ENCODE results near the gene CCDC28B. TPM values are rescaled to one million over a fixed set of nuclear protein-coding genes. Genes with fewer than 3 reads are reported as not detected.

Gene CCDC28B
- total RNA-seq, 2 experiments from 2014 or later, result 27.0 to 27.7 TPM

DNA sequence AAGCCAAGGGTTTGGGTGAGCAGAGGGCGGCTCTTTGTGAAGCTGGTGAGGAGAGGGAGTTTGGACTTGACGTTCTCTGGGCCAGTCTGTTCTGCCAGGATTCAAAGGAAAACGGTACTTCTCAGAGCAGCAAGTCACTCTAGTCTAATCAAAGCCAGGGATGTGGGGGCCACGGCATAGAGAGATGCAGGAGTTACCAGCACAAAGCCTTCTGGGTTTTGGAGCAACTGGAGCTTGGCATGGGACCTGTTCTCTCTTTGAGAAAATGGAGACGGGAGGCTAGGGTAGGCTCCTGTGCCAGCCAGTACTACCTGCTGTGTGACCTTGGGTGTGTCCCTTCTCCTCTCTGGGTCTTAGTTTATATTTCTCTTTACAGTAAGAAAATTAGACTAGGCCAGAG, 18.8 kb upstream of the CCDC28B start:
- intact Hi-C loops (cut with micrococcal nuclease), result no loop called here
- ATAC-seq (no peak), DNase-seq (no peak)
- ChIA-PET POLR2A (interaction anchor here (1.0 to 8.2 kb wide), 7 partner anchors 15 to 109 kb away, joined by 3 to 141 read pairs (median 4); partner anchors contain the start of genes CCDC28B, KPNA6 and TMEM39B), CTCF (interaction anchor here (0.6 to 1.2 kb wide), 4 partner anchors 10 to 73 kb away, joined by 3 to 4 read pairs (median 3); partner anchors contain the start of gene KPNA6)
- Mint-ChIP-seq H3K4me3 (peak overlapping the region; percentile 97), H3K27ac (peak overlapping the region; percentile 98), H3K36me3 (ENCODE audit: low read depth) (peaks cover 53% of the 10 kb centered on the region), H3K4me1 (ENCODE audit: low read depth) (peaks cover 53% of the 10 kb centered on the region), H3K9me3 (no peaks in the 10 kb centered on the region), H3K27me3 (no peaks in the 10 kb centered on the region)
- TF ChIP-seq, protein P1, sequence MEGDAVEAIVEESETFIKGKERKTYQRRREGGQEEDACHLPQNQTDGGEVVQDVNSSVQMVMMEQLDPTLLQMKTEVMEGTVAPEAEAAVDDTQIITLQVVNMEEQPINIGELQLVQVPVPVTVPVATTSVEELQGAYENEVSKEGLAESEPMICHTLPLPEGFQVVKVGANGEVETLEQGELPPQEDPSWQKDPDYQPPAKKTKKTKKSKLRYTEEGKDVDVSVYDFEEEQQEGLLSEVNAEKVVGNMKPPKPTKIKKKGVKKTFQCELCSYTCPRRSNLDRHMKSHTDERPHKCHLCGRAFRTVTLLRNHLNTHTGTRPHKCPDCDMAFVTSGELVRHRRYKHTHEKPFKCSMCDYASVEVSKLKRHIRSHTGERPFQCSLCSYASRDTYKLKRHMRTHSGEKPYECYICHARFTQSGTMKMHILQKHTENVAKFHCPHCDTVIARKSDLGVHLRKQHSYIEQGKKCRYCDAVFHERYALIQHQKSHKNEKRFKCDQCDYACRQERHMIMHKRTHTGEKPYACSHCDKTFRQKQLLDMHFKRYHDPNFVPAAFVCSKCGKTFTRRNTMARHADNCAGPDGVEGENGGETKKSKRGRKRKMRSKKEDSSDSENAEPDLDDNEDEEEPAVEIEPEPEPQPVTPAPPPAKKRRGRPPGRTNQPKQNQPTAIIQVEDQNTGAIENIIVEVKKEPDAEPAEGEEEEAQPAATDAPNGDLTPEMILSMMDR (IDR thresholded peaks at IDR 0.05), result no peak

DNA sequence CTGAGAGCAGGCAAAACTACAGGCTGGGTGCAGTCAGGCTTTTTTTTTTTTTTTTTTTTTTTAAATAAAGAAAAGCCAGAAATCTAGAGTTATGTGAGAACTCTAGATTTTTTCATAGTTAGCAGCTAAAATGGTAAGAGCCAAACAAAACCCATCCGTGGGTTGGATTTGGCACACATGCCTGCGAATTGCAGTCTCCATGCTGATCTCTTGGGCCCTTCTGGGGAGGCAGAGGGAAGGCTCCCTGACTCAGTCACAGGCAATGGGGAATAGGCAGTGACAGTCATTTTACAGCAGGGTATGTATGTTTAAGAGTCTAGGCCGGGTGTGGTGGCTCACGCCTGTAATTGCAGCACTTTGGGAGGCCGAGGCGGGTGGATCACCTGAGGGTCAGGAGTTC, 18.3 kb upstream of the CCDC28B start:
- intact Hi-C loops (cut with micrococcal nuclease), result no loop called here
- ChIA-PET POLR2A (interaction anchor here (1.0 to 8.2 kb wide), 5 partner anchors 15 to 109 kb away, joined by 3 to 141 read pairs (median 4); partner anchors contain the start of genes CCDC28B and TMEM39B), CTCF (interaction anchor here (1.1 to 1.2 kb wide), 3 partner anchors 54 to 74 kb away, joined by 3 to 4 read pairs (median 3); partner anchors contain the start of gene KPNA6)
- Mint-ChIP-seq H3K36me3 (ENCODE audit: low read depth) (peaks cover 54% of the 10 kb centered on the region), H3K9me3 (no peaks in the 10 kb centered on the region), H3K27ac (peak overlapping the region; percentile 41), H3K27me3 (no peaks in the 10 kb centered on the region), H3K4me3 (peak overlapping the region; percentile 97), H3K4me1 (ENCODE audit: low read depth) (peaks cover 54% of the 10 kb centered on the region)
- no peak for ATAC-seq
- no peak for DNase-seq
- TF ChIP-seq, protein P1 (IDR thresholded peaks at IDR 0.05), result no peak

DNA sequence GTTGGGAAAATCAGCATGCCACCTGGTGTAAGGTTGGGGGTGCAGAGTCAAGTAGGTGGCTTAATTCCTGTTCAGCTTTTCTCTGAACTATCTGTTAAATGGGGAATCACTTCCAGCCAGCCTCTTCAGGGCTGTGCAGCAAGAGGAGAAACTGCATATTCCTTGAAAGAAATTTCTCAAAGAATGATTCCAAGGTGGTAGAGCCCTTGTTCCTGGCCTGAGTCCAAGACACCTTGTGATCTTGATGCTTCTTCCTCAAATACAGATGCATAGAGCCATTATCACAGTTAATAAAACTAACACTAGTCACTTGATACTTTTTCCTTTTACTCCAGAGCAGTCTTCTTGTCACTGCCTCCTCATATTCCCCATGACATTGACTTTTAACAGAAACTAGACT, 15.7 kb upstream of the CCDC28B start:
- peaks cover 47% of the 10 kb centered on the region for H3K4me1 Mint-ChIP-seq (ENCODE audit: low read depth)
- H3K4me3 Mint-ChIP-seq, result peak overlapping the region; percentile 16
- peaks cover 75% of the 10 kb centered on the region for H3K36me3 Mint-ChIP-seq (ENCODE audit: low read depth)
- peak overlapping the region; percentile 71 for H3K27ac Mint-ChIP-seq
- no peak for DNase-seq
- intact Hi-C loops (cut with micrococcal nuclease), result no loop called here
- CTCF ChIA-PET, result interaction anchor here (1.0 to 1.2 kb wide), 3 partner anchors 31 to 209 kb away, joined by 3 to 4 read pairs (median 3); partner anchors contain the start of gene BSDC1
- no peak for ATAC-seq
- POLR2A ChIA-PET, result interaction anchor here (0.9 to 8.2 kb wide), 3 partner anchors 12 to 66 kb away, joined by 4 to 141 read pairs (median 5); partner anchors contain the start of genes CCDC28B and LCK
- TF ChIP-seq, protein P1 (IDR thresholded peaks at IDR 0.05), result no peak
- H3K27me3 Mint-ChIP-seq, result no peaks in the 10 kb centered on the region
- H3K9me3 Mint-ChIP-seq, result no peaks in the 10 kb centered on the region

DNA sequence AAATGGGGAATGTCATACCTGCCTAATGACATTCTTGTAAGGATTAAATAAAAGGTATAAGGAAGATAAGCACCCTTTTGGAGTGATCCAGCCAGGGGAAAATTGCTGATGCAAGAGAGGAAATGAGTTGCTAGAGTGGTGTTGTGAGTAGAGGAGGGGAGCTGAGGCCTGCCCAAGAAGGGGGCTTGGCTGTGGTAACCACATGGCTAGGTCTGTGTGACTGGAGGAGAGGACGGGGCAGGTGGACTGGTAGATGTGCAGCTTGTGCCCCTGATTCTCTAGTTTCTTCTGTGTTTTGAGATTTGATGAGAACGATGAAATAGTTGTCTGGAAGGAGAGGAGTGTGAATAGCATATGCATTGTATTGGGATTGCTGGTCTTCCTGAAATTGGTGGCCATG, 14.3 kb upstream of the CCDC28B start:
- no peaks in the 10 kb centered on the region for H3K9me3 Mint-ChIP-seq
- TF ChIP-seq, protein P1 (IDR thresholded peaks at IDR 0.05), result no peak
- DNase-seq (no peak), ATAC-seq (peak; percentile 57)
- peaks cover 74% of the 10 kb centered on the region for H3K36me3 Mint-ChIP-seq (ENCODE audit: low read depth)
- H3K4me1 Mint-ChIP-seq (ENCODE audit: low read depth), result peaks cover 45% of the 10 kb centered on the region
- peak overlapping the region; percentile 98 for H3K27ac Mint-ChIP-seq
- POLR2A ChIA-PET, result interaction anchor here (0.8 to 3.1 kb wide), 3 partner anchors 13 to 50 kb away, joined by 3 to 25 read pairs (median 5); partner anchors contain the start of genes CCDC28B and IQCC
- intact Hi-C loops (cut with micrococcal nuclease), result no loop called here
- no peaks in the 10 kb centered on the region for H3K27me3 Mint-ChIP-seq
- CTCF ChIA-PET, result interaction anchor here (1.4 kb wide), 1 partner anchor 30 kb away, joined by 3 read pairs; no protein-coding TSS in a partner anchor
- H3K4me3 Mint-ChIP-seq, result peak overlapping the region; percentile 48

DNA sequence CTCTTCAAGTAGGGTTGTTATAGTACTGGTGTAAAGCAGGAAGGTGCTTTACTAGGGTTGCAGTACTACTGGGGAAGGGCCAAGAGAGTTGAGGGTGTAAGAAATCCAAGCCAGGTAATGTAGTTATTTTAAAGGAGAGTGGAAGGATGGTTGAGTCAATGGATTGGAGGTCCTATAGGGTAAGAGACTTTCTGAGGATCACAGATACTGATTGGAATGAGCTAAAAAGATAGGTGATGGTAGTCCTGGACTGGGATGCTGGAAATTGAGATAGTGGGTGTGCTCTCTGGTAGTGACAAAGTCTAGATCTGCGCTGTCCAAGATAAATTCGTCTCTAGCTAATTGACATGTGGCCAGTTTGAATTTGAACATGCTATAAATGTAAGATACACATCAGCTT, 13.9 kb upstream of the CCDC28B start:
- peak overlapping the region; percentile 98 for H3K27ac Mint-ChIP-seq
- ChIA-PET POLR2A (interaction anchor here (0.7 to 3.1 kb wide), 4 partner anchors 12 to 77 kb away, joined by 3 to 25 read pairs (median 4); partner anchors contain the start of genes CCDC28B and IQCC), CTCF (interaction anchor here (1.4 kb wide), 1 partner anchor 30 kb away, joined by 3 read pairs; no protein-coding TSS in a partner anchor)
- no peaks in the 10 kb centered on the region for H3K9me3 Mint-ChIP-seq
- TF ChIP-seq, protein P1 (IDR thresholded peaks at IDR 0.05), result no peak
- intact Hi-C loops (cut with micrococcal nuclease), result no loop called here
- no peak for ATAC-seq
- H3K36me3 Mint-ChIP-seq (ENCODE audit: low read depth), result peaks cover 74% of the 10 kb centered on the region
- H3K4me3 Mint-ChIP-seq, result peak overlapping the region; percentile 48
- no peak for DNase-seq
- H3K27me3 Mint-ChIP-seq, result no peaks in the 10 kb centered on the region
- H3K4me1 Mint-ChIP-seq (ENCODE audit: low read depth), result peaks cover 41% of the 10 kb centered on the region
